H9 (cell line): ENCODE results near the gene OLFM1. TPM values are rescaled to one million over a fixed set of nuclear protein-coding genes. Genes with fewer than 3 reads are reported as not detected.

Experiments
- DNase-seq: peaks from one replicate; pipeline ENCODE4 v3.0.0-alpha.2; 2017
- H2AFZ ChIP-seq: one replicate; pipeline ENCODE4 v1.6.1; 2013; ENCODE audit warnings: mild to moderate bottlenecking, low read length, control low read depth, moderate library complexity
- H2AK5ac ChIP-seq: 2 replicates; pipeline ENCODE4 v1.6.1; 2013; ENCODE audit warnings: low read length, control low read depth, mixed read lengths; ENCODE audit not compliant: insufficient read length
- H2BK120ac ChIP-seq: one replicate; pipeline ENCODE4 v1.6.1; 2013; ENCODE audit warnings: low read depth, mild to moderate bottlenecking, low read length, control low read depth, inconsistent platforms; ENCODE audit not compliant: poor library complexity, severe bottlenecking
- H2BK12ac ChIP-seq: 2 replicates; pipeline ENCODE4 v1.6.1; 2013; ENCODE audit warnings: low read length, control low read depth, mixed read lengths, low read depth; ENCODE audit not compliant: insufficient read length
- H2BK15ac ChIP-seq: 2 replicates; pipeline ENCODE4 v1.6.1; 2013; ENCODE audit warnings: low read depth, low read length, control low read depth
- H2BK20ac ChIP-seq: one replicate; pipeline ENCODE4 v1.6.1; 2013; ENCODE audit warnings: low read depth, mild to moderate bottlenecking, low read length, control low read depth, inconsistent platforms; ENCODE audit not compliant: poor library complexity, severe bottlenecking
- H2BK5ac ChIP-seq: 2 replicates; pipeline ENCODE4 v1.6.1; 2013; ENCODE audit warnings: low read length, control low read depth, mixed read lengths; ENCODE audit not compliant: insufficient read length
- H3K14ac ChIP-seq: 2 replicates; pipeline ENCODE4 v1.6.1; 2013; ENCODE audit warnings: low read length, control low read depth; ENCODE audit not compliant: insufficient read depth
- H3K18ac ChIP-seq: 2 replicates; pipeline ENCODE4 v1.6.1; 2013; ENCODE audit warnings: low read depth, mild to moderate bottlenecking, mixed read lengths, low read length, control low read depth; ENCODE audit not compliant: insufficient read length
- H3K23ac ChIP-seq: 2 replicates; pipeline ENCODE4 v1.6.1; 2013; ENCODE audit warnings: low read length, control low read depth, mixed read lengths, low read depth; ENCODE audit not compliant: insufficient read length
- H3K23me2 ChIP-seq: 2 replicates; pipeline ENCODE4 v1.6.1; 2013; ENCODE audit warnings: low read depth, mild to moderate bottlenecking, mixed read lengths, low read length, control low read depth; ENCODE audit not compliant: insufficient read length, poor library complexity, severe bottlenecking
- H3K27ac ChIP-seq: 2 replicates; pipeline ENCODE4 v1.5.1; 2013; ENCODE audit warnings: low read length, control low read depth, mixed read lengths, low read depth; ENCODE audit not compliant: insufficient read length
- H3K27me3 ChIP-seq: 2 replicates; pipeline ENCODE4 v1.6.1; 2013; ENCODE audit warnings: low read length, control low read depth, inconsistent platforms; ENCODE audit not compliant: insufficient read depth
- H3K4ac ChIP-seq: 2 replicates; pipeline ENCODE4 v1.6.1; 2013; ENCODE audit warnings: low read depth, mild to moderate bottlenecking, control low read depth, inconsistent platforms, low read length, moderate library complexity
- H3K4me1 ChIP-seq: 2 replicates; pipeline ENCODE4 v1.6.1; 2013; ENCODE audit warnings: low read length, control low read depth, inconsistent platforms; ENCODE audit not compliant: insufficient read depth
- H3K4me2 ChIP-seq: 2 replicates; pipeline ENCODE4 v1.6.1; 2013; ENCODE audit warnings: low read length, control low read depth, mixed read lengths; ENCODE audit not compliant: insufficient read length, insufficient read depth
- H3K56ac ChIP-seq: 2 replicates; pipeline ENCODE4 v1.6.1; 2013; ENCODE audit warnings: low read depth, mild to moderate bottlenecking, mixed read lengths, low read length, control low read depth; ENCODE audit not compliant: insufficient read length
- H3K79me1 ChIP-seq: 2 replicates; pipeline ENCODE4 v1.6.1; 2013; ENCODE audit warnings: low read depth, mild to moderate bottlenecking, moderate library complexity, low read length, control low read depth, inconsistent platforms; ENCODE audit not compliant: insufficient read depth, poor library complexity, severe bottlenecking
- H3K79me2 ChIP-seq: 2 replicates; pipeline ENCODE4 v1.6.1; 2013; ENCODE audit warnings: low read length, control low read depth, inconsistent platforms; ENCODE audit not compliant: insufficient read depth
- H3K9ac ChIP-seq: 2 replicates; pipeline ENCODE4 v1.6.1; 2013; ENCODE audit warnings: low read length, control low read depth, mixed read lengths; ENCODE audit not compliant: insufficient read length; ENCODE audit errors: extremely low read depth
- H3K9me3 ChIP-seq: one replicate; pipeline ENCODE4 v1.6.1; 2013; ENCODE audit warnings: low read depth, low read length, inconsistent platforms; ENCODE audit not compliant: control insufficient read depth
- H3T11ph ChIP-seq: one replicate; pipeline ENCODE4 v1.6.1; 2013; ENCODE audit warnings: mild to moderate bottlenecking, low read length, control low read depth, inconsistent platforms
- H4K20me1 ChIP-seq: one replicate; pipeline ENCODE4 v1.6.1; 2013; ENCODE audit not compliant: control insufficient read depth, insufficient read length, insufficient read depth
- H4K5ac ChIP-seq: 2 replicates; pipeline ENCODE4 v1.6.1; 2013; ENCODE audit warnings: low read depth, mild to moderate bottlenecking, mixed read lengths, low read length, control low read depth; ENCODE audit not compliant: insufficient read length
- H4K8ac ChIP-seq: replicated peaks from 2 replicates; pipeline ENCODE4 v1.6.1; 2013; ENCODE audit warnings: low read length, control low read depth, mixed read lengths, low read depth; ENCODE audit not compliant: insufficient read length
- H4K91ac ChIP-seq: 2 replicates; pipeline ENCODE4 v1.6.1; 2013; ENCODE audit warnings: low read depth, mild to moderate bottlenecking, moderate library complexity, mixed read lengths, low read length, control low read depth; ENCODE audit not compliant: insufficient read length
- H3K27ac Mint-ChIP-seq, 3 experiments: 2 replicates in 2 of 3; 3 replicates in 1 of 3; pipeline ENCODE4 v1.8.0; 2020 to 2021; ENCODE audit warnings: mixed read lengths in 3 of 3, mild to moderate bottlenecking in 1 of 3, moderate library complexity in 1 of 3
- H3K27me3 Mint-ChIP-seq: 2 replicates; pipeline ENCODE4 v1.8.0; 2021; ENCODE audit warnings: low read depth, mild to moderate bottlenecking, moderate library complexity, mixed read lengths
- H3K36me3 Mint-ChIP-seq, 3 experiments: 2 replicates in 2 of 3; 3 replicates in 1 of 3; pipeline ENCODE4 v1.8.0; 2020 to 2021; ENCODE audit warnings: low read depth in 3 of 3, mixed read lengths in 3 of 3; ENCODE audit not compliant: insufficient read depth in 1 of 3
- H3K4me1 Mint-ChIP-seq, 2 experiments: 2 replicates each; pipeline ENCODE4 v1.8.0; 2020; ENCODE audit warnings: mixed read lengths in 2 of 2
- H3K4me3 Mint-ChIP-seq, 2 experiments: 2 replicates in 1 of 2; 3 replicates in 1 of 2; pipeline ENCODE4 v1.8.0; 2020 to 2021; ENCODE audit warnings: mild to moderate bottlenecking in 2 of 2, mixed read lengths in 2 of 2, moderate library complexity in 1 of 2
- H3K9me3 Mint-ChIP-seq, 2 experiments: 2 replicates in 1 of 2; 3 replicates in 1 of 2; pipeline ENCODE4 v1.8.0; 2020; ENCODE audit warnings: mild to moderate bottlenecking in 2 of 2, mixed read lengths in 2 of 2, moderate library complexity in 1 of 2
- CTCF ChIP-seq: fragments of 200-600 bp; sonication (generic); conservative IDR thresholded peaks from 3 replicates; pipeline ENCODE4 v1.8.0; 2021; ENCODE audit warnings: antibody characterized with exemption, mild to moderate bottlenecking
- WGBS: extraction: QIAGEN DNeasy Blood & Tissue Kit; methylation state at CpG from one replicate; pipeline ENCODE4 v1.1.7; 2013; ENCODE audit warnings: missing lambda C conversion rate, low lambda C conversion rate, mixed read lengths; ENCODE audit not compliant: insufficient read length; ENCODE audit errors: extremely low coverage; 5-methylcytosine and 5-hydroxymethylcytosine counted together
- total RNA-seq: library from RNA; stranded (reverse); gene quantifications from 2 replicates; pipeline ENCODE4 v1.2.1, GENCODE V29; 2021

OLFM1 gene
- total RNA-seq, 1 experiment from 2014 or later: 34.1 TPM

- peaks cover 2% of the 10 kb centered on the region; the same call in 1 of the 2 replicates for H3K27me3 Mint-ChIP-seq
These were observed 38.6 kb upstream of the OLFM1 start for GRCh38 chr9:135048758-135049444.

More at GRCh38 chr9:135048758-135049444, 38.6 kb upstream of the OLFM1 start:
- H3K4me3 Mint-ChIP-seq: no peak overlapping the region
- Histone ChIP-seq H2BK20ac (no peak overlapping the region), H3K56ac (no peak overlapping the region), H2BK120ac (no peak overlapping the region), H2BK15ac (no peak overlapping the region), H3T11ph (no peak overlapping the region), H2AK5ac (no peak overlapping the region), H3K4ac (no peak overlapping the region), H4K5ac (no peak overlapping the region), H3K14ac (no peak overlapping the region), H3K23ac (no peak overlapping the region), H4K20me1 (no peaks in the 10 kb centered on the region), H4K8ac (no peak overlapping the region), H3K27ac (no peak overlapping the region), H3K23me2 (no peaks in the 10 kb centered on the region), H3K9ac (no peak overlapping the region), H3K9me3 (no peaks in the 10 kb centered on the region), H2BK12ac (no peak overlapping the region), H3K4me2 (no peak overlapping the region), H3K18ac (no peak overlapping the region), H3K79me2 (no peaks in the 10 kb centered on the region), H2BK5ac (no peak overlapping the region), H3K27me3 (no peaks in the 10 kb centered on the region), H3K4me1 (no peaks in the 10 kb centered on the region), H3K79me1 (no peaks in the 10 kb centered on the region), H4K91ac (no peak overlapping the region), H2AFZ (no peak overlapping the region)
- peaks cover 0 to 2% (median 0%) of the 10 kb centered on the region in 3 experiments; a peak in 2 of 7 replicates for H3K36me3 Mint-ChIP-seq
- no peak for TF ChIP-seq CTCF
- no CpG with 5 or more reads among the region's 17 CpGs for WGBS
- peaks cover 0 to 9% of the 10 kb centered on the region in 2 experiments; a peak in 2 of 5 replicates for H3K9me3 Mint-ChIP-seq
- peak; percentile 10 for DNase-seq
- H3K27ac Mint-ChIP-seq: no peak overlapping the region
- H3K4me1 Mint-ChIP-seq: 0 out of 4 replicates have a peak, but pooled peaks cover 0 to 2% of the 10 kb centered on the region in 2 experiments
